Keratinocyte (primary cell): ENCODE measurements around the gene PPP1R3D. TPM values are rescaled to one million over a fixed set of nuclear protein-coding genes. Genes with fewer than 3 reads are reported as not detected.

Source experiments
- DNase-seq: peaks from one replicate; pipeline ENCODE4 v3.0.0-alpha.2; 2011; ENCODE audit warnings: low read depth, missing footprints, low spot score
- FAIRE-seq: peaks from 2 replicates; lab custom pipeline; 2011; peaks lifted over from hg19 to GRCh38; lab: Jason Lieb, UNC
- H2AFZ ChIP-seq: 2 replicates; pipeline ENCODE4 v1.6.0; 2012; ENCODE audit warnings: low read length, control low read depth, inconsistent platforms; ENCODE audit not compliant: control insufficient read depth
- H3K27ac ChIP-seq: 2 replicates; pipeline ENCODE4 v1.5.1; 2011; ENCODE audit warnings: low read length; ENCODE audit not compliant: control insufficient read depth, insufficient read depth
- H3K27me3 ChIP-seq: 3 replicates; pipeline ENCODE4 v1.6.0; 2011; ENCODE audit warnings: low read length; ENCODE audit not compliant: control insufficient read depth, insufficient read depth; ENCODE audit errors: extremely low read depth
- H3K36me3 ChIP-seq, 2 experiments: 2 replicates in 1 of 2; 3 replicates in 1 of 2; pipeline ENCODE4 v1.5.1; 2011; ENCODE audit warnings: low read length in 2 of 2, mild to moderate bottlenecking in 1 of 2; ENCODE audit not compliant: control insufficient read depth in 2 of 2, insufficient read depth in 2 of 2; ENCODE audit errors: extremely low read depth in 1 of 2
- H3K4me1 ChIP-seq: 3 replicates; pipeline ENCODE4 v1.5.1; 2011; ENCODE audit warnings: low read length; ENCODE audit not compliant: control insufficient read depth, insufficient read depth; ENCODE audit errors: extremely low read depth
- H3K4me2 ChIP-seq: 3 replicates; pipeline ENCODE4 v1.6.0; 2011; ENCODE audit warnings: low read depth, low read length; ENCODE audit not compliant: control insufficient read depth, insufficient read depth; ENCODE audit errors: extremely low read depth
- H3K4me3 ChIP-seq, 3 experiments: fragments of 200-600 bp in 1 of 3; sonication (generic) in 1 of 3; 2 replicates in 2 of 3; 3 replicates in 1 of 3; pipeline ENCODE4 v1.5.1; 2011 to 2016; ENCODE audit warnings: low read length in 3 of 3, mild to moderate bottlenecking in 3 of 3, control low read depth in 2 of 3, inconsistent platforms in 1 of 3, low read depth in 1 of 3, mixed read lengths in 1 of 3, mixed run types in 1 of 3, moderate library complexity in 1 of 3; ENCODE audit not compliant: control insufficient read depth in 2 of 3, insufficient read depth in 2 of 3; ENCODE audit errors: extremely low read depth in 1 of 3
- H3K79me2 ChIP-seq: 2 replicates; pipeline ENCODE4 v1.6.0; 2012; ENCODE audit warnings: low read length; ENCODE audit not compliant: control insufficient read depth, insufficient read depth
- H3K9ac ChIP-seq: 3 replicates; pipeline ENCODE4 v1.6.0; 2011; ENCODE audit warnings: low read length; ENCODE audit not compliant: control insufficient read depth, insufficient read depth; ENCODE audit errors: extremely low read depth
- H3K9me1 ChIP-seq: 3 replicates; pipeline ENCODE4 v1.6.0; 2011; ENCODE audit warnings: low read length; ENCODE audit not compliant: control insufficient read depth, insufficient read depth; ENCODE audit errors: extremely low read depth
- H3K9me3 ChIP-seq: 2 replicates; pipeline ENCODE4 v1.5.1; 2012; ENCODE audit warnings: low read depth, low read length; ENCODE audit not compliant: control insufficient read depth
- H4K20me1 ChIP-seq: 3 replicates; pipeline ENCODE4 v1.6.0; 2011; ENCODE audit warnings: low read length; ENCODE audit not compliant: control insufficient read depth, insufficient read depth; ENCODE audit errors: extremely low read depth
- CTCF ChIP-seq, 3 experiments: IDR thresholded peaks in 1 of 3; conservative IDR thresholded peaks in 1 of 3; optimal IDR thresholded peaks in 1 of 3; 2 replicates in 2 of 3; 3 replicates in 1 of 3; pipeline versions ENCODE3 to v1.5.1; 2011; ENCODE audit warnings: low read length in 3 of 3, mild to moderate bottlenecking in 3 of 3, moderate library complexity in 2 of 3, control low read depth in 1 of 3, inconsistent platforms in 1 of 3; ENCODE audit not compliant: insufficient read depth in 2 of 3; ENCODE audit errors: extremely low read depth in 1 of 3
- EZH2 ChIP-seq: IDR thresholded peaks from one replicate; pipeline ENCODE4 v1.6.1; 2012; ENCODE audit warnings: inconsistent platforms, mild to moderate bottlenecking, low read length, moderate library complexity
- dilution Hi-C: fragments of 300-500 bp; cut with MboI; formaldehyde crosslinking; loops from one replicate; pipeline ENCODE4 v1.7.0; 2020; ENCODE audit warnings: low sequenced_read_pairs; ENCODE audit not compliant: extremely low pct_ligation_motif_present
- polyA plus RNA-seq, 5 experiments: library from polyadenylated mRNA; depleted of rRNA in 3 of 5; stranded (reverse) in 3 of 5; stranded (forward) in 1 of 5; unstranded in 1 of 5; fragments of >200 nt; gene quantifications; 1 replicate in 1 of 5; 2 replicates in 3 of 5; 3 replicates in 1 of 5; pipeline versions ENCODE4 v1.2.1 to v1.2.3, GENCODE V29; 2011 to 2012; ENCODE audit warnings: missing spikeins in 2 of 5, low read depth in 1 of 5, low replicate concordance in 1 of 5

Gene PPP1R3D
- polyA plus RNA-seq, 1 donor (not counting 4 experiments of a cell fraction or from before 2014, with no cell fraction given), result 2.8 TPM

- H2AFZ ChIP-seq, result no peak overlapping the region
- FAIRE-seq (no peak), DNase-seq (no peak)
- H3K9me3 ChIP-seq, result no peaks in the 10 kb centered on the region
- dilution Hi-C loops, result no loop called here
- H3K9ac ChIP-seq, result no peak overlapping the region
- H3K36me3 ChIP-seq, result no peaks in the 10 kb centered on the region
- no peak overlapping the region for H3K27ac ChIP-seq
- no peak overlapping the region for H3K4me2 ChIP-seq
- TF ChIP-seq CTCF (optimal IDR thresholded peaks at IDR 0.05 in 1 of 3, IDR thresholded peaks at IDR 0.05 in 1 of 3, conservative IDR thresholded peaks at IDR 0.05 in 1 of 3; ENCODE audit: extremely low read depth in 1 of 3, insufficient read depth in 2 of 3, low read length in 3 of 3), result no peak
- TF ChIP-seq EZH2, result no peak
- H4K20me1 ChIP-seq, result no peaks in the 10 kb centered on the region
- no peaks in the 10 kb centered on the region for H3K79me2 ChIP-seq
- no peaks in the 10 kb centered on the region for H3K27me3 ChIP-seq
- H3K9me1 ChIP-seq, result no peaks in the 10 kb centered on the region
- no peaks in the 10 kb centered on the region for H3K4me1 ChIP-seq
- H3K4me3 ChIP-seq, result no peak overlapping the region
Measured at GRCh38 chr20:59911041-59911440, 29.1 kb downstream of the PPP1R3D start.

DNA sequence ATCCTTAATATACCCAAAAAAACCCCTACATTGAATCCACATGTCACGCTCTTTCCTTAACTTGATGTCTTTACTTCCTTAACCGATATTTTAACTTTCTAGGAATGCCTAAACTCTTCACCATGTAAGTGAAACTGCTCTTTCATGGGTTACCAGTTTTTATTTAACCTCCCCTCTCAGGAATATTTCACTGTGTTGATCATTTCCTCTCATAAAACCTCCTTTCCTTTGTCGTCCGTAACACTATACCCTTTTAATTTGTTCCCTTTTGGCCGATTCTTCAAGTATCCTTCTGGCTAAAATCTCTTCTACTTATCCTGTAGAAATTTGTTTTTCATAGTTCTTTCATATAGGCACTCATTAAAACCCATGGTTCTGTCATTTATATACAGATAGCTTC is 31.2 kb downstream of the PPP1R3D start:
- no peak overlapping the region for H3K9ac ChIP-seq
- no peaks in the 10 kb centered on the region for H3K4me1 ChIP-seq
- no peak overlapping the region for H3K27ac ChIP-seq
- no peaks in the 10 kb centered on the region for H3K9me3 ChIP-seq
- no peaks in the 10 kb centered on the region for H3K9me1 ChIP-seq
- FAIRE-seq, result no peak
- no peak overlapping the region for H2AFZ ChIP-seq
- no peaks in the 10 kb centered on the region for H3K27me3 ChIP-seq
- no peaks in the 10 kb centered on the region for H4K20me1 ChIP-seq
- dilution Hi-C loops, result no loop called here
- H3K4me2 ChIP-seq, result no peak overlapping the region
- no peak overlapping the region for H3K4me3 ChIP-seq
- TF ChIP-seq EZH2 (no peak), CTCF (optimal IDR thresholded peaks at IDR 0.05 in 1 of 3, IDR thresholded peaks at IDR 0.05 in 1 of 3, conservative IDR thresholded peaks at IDR 0.05 in 1 of 3; ENCODE audit: extremely low read depth in 1 of 3, insufficient read depth in 2 of 3, low read length in 3 of 3) (no peak)
- H3K79me2 ChIP-seq, result no peaks in the 10 kb centered on the region
- no peak for DNase-seq
- H3K36me3 ChIP-seq, result no peaks in the 10 kb centered on the region
